PFSK-1 (cell line): Measurements from ENCODE around the gene SLC25A45.

Experiments
- POLR2AphosphoS5 ChIP-seq: IDR thresholded peaks from 2 replicates; pipeline ENCODE4 v1.6.1; 2012; ENCODE audit warnings: low read depth, mild to moderate bottlenecking, control low read depth, low read length, moderate library complexity
- SIN3A ChIP-seq: IDR thresholded peaks from 2 replicates; pipeline ENCODE4 v1.6.1; 2012; ENCODE audit warnings: mild to moderate bottlenecking, low read length, moderate library complexity, borderline replicate concordance; ENCODE audit not compliant: insufficient read depth
- TF ChIP-seq, protein P1 (sequence below), 2 experiments: IDR thresholded peaks; 2 replicates each; pipeline versions ENCODE4 v1.6.1 to v1.8.0; 2011 to 2012; ENCODE audit warnings: low read depth in 2 of 2, low read length in 2 of 2, control low read depth in 1 of 2, inconsistent platforms in 1 of 2, mild to moderate bottlenecking in 1 of 2, moderate library complexity in 1 of 2; ENCODE audit not compliant: insufficient read depth in 1 of 2

DNA sequence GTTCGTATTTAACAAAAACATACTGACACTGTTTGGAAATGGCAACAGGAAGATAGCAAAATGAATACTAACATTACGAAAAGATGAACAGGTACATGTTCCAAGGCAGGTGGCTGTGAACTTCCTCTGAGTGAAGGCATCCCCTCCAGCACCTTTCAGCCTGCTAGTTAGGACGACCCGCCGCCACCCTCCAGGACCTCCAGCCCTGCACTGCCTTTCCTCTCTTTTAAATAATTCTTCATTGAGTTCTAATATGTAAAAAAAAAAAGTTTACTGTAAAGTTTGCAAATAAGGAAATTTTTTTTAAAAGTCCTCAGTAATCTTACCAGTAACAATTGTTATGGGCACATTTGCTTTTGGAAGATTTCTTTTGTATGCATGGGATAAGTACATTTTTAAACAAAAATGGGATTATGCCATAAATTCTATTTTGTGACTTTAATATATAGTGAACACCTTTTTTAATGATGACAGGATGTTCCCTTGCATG is 46.2 kb upstream of the SLC25A45 start:
- TF ChIP-seq POLR2AphosphoS5 (peak; percentile 29), SIN3A (no peak)
- TF ChIP-seq, protein P1, sequence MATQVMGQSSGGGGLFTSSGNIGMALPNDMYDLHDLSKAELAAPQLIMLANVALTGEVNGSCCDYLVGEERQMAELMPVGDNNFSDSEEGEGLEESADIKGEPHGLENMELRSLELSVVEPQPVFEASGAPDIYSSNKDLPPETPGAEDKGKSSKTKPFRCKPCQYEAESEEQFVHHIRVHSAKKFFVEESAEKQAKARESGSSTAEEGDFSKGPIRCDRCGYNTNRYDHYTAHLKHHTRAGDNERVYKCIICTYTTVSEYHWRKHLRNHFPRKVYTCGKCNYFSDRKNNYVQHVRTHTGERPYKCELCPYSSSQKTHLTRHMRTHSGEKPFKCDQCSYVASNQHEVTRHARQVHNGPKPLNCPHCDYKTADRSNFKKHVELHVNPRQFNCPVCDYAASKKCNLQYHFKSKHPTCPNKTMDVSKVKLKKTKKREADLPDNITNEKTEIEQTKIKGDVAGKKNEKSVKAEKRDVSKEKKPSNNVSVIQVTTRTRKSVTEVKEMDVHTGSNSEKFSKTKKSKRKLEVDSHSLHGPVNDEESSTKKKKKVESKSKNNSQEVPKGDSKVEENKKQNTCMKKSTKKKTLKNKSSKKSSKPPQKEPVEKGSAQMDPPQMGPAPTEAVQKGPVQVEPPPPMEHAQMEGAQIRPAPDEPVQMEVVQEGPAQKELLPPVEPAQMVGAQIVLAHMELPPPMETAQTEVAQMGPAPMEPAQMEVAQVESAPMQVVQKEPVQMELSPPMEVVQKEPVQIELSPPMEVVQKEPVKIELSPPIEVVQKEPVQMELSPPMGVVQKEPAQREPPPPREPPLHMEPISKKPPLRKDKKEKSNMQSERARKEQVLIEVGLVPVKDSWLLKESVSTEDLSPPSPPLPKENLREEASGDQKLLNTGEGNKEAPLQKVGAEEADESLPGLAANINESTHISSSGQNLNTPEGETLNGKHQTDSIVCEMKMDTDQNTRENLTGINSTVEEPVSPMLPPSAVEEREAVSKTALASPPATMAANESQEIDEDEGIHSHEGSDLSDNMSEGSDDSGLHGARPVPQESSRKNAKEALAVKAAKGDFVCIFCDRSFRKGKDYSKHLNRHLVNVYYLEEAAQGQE (IDR thresholded peaks at IDR 0.05; ENCODE audit: insufficient read depth in 1 of 2, low read depth in 2 of 2, low read length in 2 of 2): no peak
